MV-4-11 (cell line): ENCODE data around the gene LRRC38.
"Not testable (repeated sequence)": the region's sequence is repeated elsewhere in the genome, so short reads cannot be mapped to it uniquely, and the experiment has no call there.

Source experiments
- DNase-seq: peaks from one replicate; lab custom pipeline; 2025; lab: John Stamatoyannopoulos, UW

The LRRC38 gene

DNA sequence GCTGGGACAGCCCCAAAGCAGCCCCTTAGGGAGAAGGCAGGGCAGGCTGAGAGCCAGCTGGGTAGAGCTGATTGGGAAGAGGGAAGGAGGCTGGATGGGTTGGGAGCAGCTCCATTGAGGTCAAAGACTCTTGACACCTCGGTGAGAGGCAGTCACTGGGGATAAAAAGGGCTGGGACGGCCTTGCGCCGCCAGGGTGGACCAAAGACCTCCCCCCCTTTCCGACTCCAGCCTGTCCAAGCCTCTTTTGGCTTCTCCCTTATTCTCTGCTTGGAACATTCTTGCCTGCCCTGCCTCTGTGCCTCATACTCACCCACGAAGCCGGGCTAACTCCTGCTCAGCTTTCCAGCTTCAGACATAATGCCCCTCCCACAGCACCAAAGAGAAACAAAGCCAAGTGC, 51.1 kb downstream of the LRRC38 start:
- DNase-seq = no peak

DNA sequence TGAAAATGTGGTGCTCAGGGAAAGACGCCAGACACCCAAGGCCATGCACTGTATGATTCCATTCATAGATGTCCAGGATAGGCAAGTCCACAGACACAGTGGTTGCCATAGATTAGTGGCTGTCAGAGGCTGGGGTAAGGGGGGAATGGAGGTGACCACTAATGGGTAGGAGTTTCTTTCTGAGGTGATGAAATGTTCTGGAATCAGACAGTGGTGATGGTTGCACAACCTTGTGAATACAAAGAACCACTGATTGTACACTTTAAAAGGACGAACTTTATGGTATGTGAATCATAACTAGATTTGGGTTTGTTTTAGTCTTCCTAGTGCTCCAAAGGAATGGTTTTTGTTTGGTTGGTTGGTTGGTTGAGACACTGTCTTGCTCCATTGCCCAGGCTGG, 51.8 kb downstream of the LRRC38 start:
- DNase-seq = no peak

GRCh38 chr1:13456904-13457532, 56.8 kb downstream of the LRRC38 start:
- DNase-seq = no peak

DNA sequence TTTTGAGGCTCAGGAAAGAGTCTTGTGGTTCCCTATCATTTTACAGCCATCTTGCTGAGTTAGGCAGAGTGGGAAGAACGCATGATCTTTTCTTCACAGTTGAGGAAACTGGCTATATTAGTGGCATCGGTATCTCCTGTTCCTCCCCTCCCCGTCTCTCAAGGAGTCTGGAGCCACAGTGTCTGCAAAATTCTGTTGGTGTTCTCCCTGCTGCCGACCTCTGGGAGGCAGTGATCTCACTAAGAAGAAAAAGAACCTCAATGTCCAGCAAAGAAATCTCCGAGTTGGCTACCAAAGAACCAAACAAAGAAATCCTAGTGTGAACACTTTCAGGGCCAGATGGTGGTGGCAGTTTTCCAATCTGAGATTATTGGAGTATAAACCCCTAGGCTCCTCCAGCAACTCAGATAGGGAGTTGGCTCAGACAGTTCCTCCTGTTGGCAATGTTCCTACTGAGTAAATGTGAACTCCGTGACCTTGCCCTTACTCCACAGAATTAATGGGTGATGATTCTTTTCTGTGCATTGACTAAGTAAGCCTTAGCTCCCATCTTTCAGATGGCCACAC, 62.3 kb downstream of the LRRC38 start:
- DNase-seq = no peak

GRCh38 chr1:13450204-13450603, 63.6 kb downstream of the LRRC38 start:
- no peak for DNase-seq

DNA sequence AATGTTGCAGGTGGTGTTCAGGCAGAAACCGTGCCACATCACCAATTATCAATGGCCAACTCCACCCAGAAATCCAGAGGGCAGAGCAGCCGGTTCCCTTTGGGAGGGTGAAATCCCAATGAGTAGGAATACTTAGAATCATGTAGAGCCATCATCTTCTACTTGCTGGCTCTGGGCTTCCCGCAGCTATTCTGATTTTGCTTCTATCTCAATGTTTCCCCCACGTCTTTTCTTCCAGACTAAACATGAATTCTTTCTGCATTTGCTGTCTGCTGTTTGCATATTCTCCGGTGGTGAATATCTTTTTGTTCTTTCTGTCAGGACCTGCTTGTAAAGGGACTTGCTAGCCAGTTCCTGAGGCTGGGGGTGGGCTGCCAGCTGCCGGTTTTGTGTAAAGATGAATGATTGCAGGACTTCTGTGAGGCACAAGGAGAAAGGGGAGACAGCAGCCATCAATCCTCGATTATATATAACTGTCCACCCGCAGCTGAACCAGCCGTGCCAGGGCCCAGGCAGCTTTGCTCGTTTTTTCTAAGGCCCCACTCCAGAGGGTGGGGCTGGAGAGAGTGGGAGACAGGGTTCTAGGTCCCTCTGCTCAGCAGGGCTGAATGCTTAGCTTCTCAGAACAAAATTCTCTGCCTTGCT, 70.3 kb downstream of the LRRC38 start:
- no peak for DNase-seq

DNA sequence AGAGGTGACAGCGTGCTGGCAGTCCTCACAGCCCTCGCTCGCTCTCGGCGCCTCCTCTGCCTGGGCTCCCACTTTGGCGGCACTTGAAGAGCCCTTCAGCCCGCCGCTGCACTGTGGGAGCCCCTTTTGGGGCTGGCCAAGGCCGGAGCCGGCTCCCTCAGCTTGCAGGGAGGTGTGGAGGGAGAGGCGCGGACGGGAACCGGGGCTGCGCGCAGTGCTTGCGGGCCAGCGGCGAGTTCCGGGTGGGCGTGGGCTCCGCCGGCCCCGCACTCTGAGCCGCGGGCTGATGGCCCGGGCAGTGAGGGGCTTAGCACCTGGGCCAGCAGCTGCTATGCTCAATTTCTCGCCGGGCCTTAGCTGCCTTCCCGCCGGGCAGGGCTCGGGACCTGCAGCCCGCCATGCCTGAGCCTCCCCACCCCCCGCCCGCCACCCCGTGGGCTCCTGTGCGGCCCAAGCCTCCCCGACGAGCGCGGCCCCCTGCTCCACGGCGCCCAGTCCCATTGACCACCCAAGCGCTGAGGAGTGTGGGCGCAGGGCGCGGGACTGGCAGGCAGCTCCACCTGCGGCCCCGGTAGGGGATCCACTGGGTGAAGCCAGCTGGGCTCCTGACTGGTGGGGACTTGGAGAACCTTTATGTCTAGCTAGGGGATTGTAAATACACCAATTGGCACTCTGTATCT, 74.6 kb downstream of the LRRC38 start:
- DNase-seq = not testable (repeated sequence)

- DNase-seq = no peak
Observed at GRCh38 chr1:13435458-13435857, 78.3 kb downstream of the LRRC38 start.

DNA sequence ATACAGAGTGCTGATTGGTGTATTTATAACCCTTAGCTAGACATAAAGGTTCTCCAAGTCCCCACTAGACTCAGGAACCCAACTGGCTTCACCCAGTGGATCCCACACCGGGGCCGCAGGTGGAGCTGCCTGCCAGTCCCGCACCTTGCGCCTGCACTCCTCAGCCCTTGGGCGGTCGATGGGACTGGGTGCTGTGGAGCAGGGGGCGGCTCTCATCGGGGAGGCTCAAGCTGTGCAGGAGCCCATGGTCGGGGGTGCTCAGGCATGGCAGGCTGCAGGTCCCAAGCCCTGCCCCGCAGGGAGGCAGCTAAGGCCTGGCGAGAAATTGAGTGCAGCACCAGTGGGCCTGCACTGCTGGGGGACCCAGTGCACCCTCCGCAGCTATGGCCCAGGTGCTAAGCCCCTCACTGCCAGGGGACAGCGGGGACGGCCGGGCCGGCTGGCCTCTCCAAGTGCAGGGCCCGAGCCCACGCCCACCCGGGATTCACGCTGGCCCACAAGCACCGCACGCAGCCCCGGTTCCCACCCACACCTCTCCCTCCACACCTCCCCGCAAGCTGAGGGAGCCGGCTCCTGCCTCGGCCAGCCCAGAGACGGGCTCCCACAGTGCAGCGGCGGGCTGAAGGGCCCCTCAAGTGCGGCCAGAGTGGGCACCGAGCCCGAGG, 80.0 kb downstream of the LRRC38 start:
- not testable (repeated sequence) for DNase-seq

DNA sequence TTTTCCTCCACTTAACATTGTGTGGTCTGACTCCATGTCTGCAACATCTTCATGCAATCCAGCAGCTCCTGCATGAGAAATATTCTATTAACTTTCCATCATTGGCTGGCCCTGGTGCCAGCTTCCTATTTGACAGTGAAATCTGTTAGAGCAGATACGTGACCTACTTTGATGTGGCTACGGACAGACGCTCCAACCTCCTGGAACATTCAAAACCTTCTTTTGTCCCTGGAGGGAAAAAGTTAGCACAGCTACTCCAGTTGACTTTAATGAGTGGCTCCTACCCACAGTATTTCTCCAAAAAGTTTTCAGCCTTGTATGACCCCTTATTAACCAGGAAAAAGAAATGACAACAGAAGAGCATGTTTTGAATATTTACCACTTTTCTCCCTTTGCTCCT, 81.6 kb downstream of the LRRC38 start:
- DNase-seq = no peak

DNA sequence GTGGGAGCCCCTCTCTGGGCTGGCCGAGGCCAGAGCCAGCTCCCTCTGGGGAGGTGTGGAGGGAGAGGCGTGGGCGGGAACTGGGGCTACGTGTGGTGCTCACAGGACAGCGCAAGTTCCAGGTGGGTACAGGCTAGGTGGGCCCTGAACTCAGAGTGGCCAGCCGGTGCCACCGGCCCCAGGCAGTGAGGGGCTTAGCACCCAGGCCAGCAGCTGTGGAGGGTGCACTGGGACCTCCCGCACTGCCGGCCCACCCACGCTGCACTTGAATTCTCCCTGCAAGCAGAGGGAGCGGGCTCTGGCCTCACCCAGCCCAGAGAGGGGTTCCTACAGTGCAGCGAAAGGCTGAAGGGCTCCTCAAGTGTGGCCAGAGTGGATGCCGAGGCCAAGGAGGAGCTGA, 83.3 kb downstream of the LRRC38 start:
- no peak for DNase-seq
